ENCODE data around the gene GFRA1.
"Not testable (repeated sequence)": the region's sequence is repeated elsewhere in the genome, so short reads cannot be mapped to it uniquely, and the experiment has no call there.

The GFRA1 gene

DNA sequence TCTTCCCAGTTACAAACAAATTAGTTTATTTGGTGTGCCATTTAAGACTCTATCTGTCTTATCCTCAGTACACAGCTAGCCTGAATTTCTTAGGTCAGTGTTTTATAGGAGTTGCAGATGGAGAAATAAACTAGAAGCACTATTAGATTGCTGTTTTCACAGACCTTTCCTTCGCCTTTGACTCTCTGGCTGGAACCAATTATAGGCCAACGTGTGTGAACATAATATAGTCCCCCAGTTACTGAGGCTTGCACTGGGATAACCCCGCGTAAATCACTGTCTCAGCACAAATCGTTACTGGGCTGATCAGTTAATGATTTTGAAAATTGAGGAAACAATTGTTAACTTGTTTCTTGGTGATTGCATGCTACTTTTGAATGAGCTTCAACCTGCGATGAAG, 233.4 kb downstream of the GFRA1 start:
- no peak for DNase-seq (ENCODE audit: low spot score)

DNA sequence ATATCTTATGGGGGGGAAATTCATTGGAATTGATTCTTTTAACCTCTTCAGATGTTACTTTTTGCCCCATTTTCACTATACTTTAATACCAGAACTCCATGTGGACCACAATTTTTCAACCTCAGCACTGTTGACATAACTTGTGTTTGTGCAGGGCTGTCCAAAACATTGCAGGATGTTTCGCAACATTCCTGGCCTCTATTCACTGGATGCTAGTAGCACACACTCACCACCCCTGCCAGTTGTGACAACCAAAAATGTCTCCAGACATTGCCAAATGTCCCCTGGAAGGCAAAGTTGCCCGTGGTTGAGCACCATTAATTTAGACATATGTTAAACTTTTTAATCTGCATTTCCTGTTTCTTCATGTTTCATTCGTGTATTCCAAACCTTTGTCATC, 234.7 kb downstream of the GFRA1 start:
- DNase-seq (ENCODE audit: low spot score) = no peak

DNA sequence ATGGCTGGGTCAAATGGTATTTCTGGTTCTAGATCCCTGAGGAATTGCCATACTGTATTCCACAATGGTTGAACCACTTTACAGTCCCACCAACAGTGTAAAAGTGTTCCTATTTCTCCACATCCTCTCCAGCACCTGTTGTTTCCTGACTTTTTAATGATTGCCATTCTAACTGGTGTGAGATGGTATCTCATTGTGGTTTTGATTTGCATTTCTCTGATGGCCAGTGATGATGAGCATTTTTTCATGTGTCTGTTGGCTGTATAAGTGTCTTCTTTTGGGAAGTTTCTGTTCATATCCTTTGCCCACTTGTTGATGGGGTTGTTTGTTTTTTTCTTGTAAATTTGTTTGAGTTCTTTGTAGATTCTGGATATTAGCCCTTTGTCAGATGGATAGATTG, 237.6 kb downstream of the GFRA1 start:
- not testable (repeated sequence) for DNase-seq (ENCODE audit: low spot score)

DNA sequence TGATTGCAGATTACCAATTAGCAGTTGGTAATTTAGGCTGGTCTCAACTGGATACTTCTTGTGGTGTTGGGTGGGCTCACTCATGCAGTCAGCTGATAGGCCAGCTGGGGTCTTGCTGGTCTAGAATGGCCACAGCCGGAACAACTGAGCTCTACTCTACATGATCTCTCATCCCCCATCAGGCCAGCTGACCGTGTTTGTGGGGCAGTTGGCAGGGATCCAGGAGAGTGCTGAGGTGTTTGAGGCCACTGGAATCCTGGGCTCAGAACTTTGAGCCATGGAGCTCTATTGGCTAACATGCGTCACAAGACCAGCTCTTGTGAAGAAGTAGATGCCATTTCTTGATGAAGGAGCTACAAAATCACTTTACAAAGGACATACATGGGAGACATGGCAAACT, 242.4 kb downstream of the GFRA1 start:
- no peak for DNase-seq (ENCODE audit: low spot score)

DNA sequence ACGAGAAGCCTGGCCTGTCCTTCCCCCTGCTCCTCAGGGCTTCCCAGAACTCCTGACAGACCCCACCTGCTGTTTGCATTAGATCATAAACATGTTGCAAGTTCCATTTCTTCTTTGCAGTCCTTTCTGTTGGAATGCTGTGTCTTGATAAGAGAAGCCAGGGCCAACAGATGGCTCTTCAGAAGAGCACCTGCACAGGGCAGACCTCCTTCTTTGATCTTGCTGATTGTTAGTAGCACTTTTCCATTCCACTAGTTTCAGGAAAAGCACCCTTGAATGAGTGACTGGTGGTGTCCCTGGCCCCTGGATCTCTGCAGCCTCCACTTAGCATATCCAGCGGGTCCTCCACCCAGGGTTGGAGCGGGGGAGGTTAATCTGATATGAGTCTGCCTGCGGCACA, 243.2 kb downstream of the GFRA1 start:
- peak; percentile 52 for DNase-seq (ENCODE audit: low spot score)

DNA sequence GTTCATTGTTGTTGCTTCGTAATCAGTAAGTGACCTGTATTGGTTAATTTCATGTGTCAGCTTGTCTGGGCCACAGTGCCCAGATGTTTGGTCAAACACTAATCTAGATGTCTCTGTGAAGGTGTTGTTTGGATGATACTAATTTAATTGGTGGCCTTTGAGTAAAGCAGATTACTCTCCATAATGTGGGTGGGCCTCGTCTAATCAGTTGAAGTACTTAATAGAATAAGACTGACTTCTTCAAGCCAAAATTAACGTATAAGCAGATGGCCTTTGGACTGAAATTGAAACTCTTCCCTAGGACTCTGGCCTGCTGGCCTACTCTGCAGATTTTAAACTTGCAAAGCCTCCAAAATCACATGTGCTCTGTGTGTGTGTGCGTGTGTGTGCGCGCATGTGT, 245.7 kb downstream of the GFRA1 start:
- DNase-seq (ENCODE audit: low spot score) = no peak

DNA sequence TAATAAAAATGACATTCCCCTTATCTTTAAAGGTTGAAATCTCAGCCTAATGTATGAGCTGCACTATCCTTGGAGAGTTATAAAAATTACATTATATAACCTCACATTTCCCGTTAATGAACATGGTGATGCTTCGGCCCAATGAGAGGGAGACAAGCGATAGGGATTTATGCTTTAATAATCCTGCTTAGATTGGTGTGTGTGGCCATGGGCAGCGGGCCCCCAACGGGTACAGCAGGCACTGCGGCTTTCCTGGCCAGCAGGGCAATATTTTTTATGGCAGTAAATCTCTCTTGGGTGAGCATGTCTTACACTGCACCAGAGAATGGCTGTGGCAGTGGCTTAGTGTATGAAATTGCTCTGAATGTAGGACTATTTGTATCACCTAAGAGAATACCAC, 246.3 kb downstream of the GFRA1 start:
- no peak for DNase-seq (ENCODE audit: low spot score)

DNA sequence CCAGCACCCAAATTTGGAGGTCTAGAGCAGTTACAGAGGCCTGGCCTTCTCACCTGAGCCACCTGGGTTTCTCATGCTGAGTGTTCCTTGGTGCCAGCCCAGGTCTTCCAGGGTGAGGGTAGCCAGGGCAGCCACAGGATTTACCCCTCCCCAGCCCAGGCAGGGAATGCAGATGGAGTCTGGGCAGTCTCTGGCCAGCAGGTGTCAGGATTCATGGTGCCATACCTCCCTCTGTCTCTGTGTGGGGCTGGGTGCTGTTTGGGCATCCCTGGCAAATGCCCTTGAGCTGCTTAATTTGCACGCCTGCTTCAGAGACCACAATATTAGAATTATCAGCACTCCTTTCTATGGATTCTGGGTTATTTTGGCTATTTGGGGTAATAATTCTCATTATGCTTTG, 246.7 kb downstream of the GFRA1 start:
- DNase-seq (ENCODE audit: low spot score) = no peak

DNA sequence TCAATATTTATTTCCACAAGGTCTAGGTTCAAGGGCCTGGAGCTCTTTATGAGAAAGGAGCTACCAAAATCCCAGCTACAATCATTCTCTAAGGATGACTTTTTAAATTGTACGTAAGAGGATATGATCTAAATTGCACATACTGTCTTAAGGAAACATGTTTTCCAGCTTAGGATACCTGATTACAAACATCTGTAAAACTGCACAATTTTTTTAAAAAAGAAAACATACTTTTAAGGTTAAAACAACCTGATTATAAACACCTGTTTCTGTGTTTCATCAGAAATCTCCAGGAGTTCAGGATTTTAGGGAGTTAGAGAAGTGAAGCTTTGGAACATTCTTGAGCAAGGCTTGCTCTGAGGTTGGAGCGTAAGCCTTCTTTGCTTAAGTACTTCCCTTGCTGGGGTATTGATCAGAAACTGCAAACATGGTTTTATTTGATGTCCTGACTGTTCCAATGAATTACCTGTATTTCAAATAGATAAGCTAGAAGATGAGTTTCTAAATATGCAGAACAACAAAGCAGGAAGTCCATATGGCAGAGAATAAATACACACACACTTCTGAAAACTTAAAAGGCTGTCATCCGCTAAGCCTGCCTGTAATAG, 248.6 kb downstream of the GFRA1 start:
- DNase-seq (ENCODE audit: low spot score) = no peak

DNA sequence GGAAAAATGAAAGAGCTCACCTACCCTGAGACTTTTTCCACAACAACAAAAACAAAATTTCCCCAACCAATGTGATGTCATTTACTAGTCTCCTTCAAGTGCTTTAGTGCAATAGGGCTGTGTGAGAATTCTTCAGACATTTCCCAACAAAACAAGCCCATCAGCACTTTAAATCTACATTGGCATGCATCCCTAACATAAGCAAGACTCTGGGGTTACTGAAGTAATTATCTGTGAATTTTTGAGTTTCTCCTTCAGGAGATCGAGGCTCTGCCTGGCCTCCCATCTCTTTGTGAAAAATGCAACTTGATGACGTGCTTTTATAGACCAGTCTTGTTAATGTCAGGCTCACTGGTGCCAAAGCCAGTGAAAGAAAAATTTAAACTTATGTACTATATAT, 255.6 kb downstream of the GFRA1 start:
- DNase-seq (ENCODE audit: low spot score) = no peak

DNA sequence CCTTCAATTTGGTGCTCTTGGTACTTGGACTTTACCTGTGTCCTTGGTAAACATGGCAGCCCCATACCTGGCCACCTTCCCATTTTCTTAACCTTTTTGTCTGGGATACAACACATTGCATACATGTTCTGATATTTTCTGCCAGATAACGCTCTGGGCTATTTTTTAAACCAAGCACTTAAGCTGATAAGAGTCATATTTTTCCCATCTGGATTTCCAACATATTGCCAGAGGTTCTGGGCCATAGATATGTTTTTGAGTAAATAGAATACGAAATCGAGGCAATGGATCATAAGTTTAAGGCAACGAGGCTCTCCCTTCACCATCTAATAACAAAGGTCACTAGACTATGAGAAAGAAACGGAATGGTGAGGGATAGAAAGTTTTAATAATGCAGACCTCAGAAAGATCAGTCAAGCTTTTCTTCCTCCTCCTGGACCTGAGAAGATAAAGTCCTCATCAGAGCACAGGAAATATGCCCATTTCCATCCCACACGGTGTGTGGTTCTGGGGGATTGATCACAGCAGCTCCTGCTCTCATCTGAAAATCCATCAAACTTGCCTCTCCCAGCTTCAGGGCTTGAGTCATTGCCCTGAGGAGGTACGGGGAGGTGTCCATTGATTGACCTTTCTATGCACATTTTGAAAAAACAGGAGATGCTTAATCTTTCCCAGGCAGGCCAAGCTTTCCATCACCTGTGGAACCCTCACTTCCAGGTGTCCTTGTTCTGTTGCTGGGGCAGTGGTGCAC, 257.2 kb downstream of the GFRA1 start:
- peak; percentile 35 for DNase-seq (ENCODE audit: low spot score)

DNA sequence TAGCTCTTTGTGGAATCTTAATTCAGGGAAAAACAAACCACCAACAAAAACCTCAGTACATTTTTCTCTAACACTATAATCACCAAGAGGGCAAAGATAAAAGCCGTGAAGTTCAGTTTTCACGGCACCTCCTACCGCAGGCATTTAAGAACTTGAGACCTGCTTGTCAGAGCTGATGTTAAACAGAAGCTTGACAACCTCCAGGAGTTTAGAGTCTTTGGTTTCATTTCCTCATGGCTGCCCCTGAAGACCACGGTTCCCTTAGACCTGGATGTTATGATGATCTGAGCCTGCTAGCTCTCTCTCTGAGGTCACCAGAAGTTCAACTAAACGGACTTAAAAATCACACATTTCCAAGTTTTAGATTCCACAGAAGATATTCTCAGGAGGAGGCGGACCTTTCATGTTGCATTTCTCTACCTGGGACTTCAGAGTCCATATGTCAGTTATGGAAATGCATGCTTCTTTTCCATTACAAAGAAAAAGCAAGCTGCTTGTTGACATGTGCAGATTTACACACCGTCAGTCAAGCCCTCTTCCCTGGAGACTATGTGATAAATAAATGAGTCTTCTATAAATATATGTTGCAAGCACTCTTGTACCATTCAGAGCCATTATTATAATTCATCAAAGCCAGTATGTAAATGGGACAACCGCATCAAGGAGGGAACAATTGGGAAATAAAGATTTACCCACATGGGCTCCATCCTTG, 258.0 kb downstream of the GFRA1 start:
- DNase-seq (ENCODE audit: low spot score) = peak; percentile 97

DNA sequence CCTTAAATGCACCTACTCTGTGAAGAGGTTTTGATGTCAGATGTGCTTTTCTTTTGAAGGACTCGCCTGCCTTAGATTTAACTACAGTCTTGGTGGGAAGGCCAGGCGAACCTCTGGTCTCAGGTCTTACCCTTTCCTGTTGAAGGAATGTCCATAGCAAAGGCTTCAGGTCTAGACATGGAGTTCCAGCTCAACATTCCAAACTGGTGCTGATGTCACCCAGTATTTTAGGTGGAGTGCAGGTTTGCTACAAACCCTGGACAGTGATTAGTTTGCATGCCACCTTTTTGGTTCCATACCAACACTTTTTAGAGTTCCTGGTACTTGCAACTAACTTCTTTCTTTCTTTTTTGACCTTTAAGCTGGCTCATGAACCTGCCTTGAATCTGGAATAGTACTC, 258.7 kb downstream of the GFRA1 start:
- no peak for DNase-seq (ENCODE audit: low spot score)

DNA sequence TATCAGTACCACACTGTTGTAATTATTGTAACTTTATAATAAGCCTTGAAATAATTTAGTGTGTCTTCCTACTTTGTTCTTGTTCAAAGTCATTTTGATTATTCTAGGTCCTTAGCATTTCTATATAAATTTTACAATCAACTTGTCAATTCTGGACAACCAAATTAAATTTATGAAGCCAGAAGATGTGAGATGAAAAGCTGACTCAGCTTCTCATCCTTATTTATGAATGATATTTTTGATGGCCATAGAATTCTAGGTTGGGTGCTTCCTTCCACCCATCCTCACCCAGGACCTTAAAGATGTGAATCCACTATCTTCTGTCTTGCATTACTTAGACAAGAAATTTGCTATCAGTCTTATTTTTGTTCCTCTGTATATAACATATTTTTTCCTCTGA, 261.1 kb downstream of the GFRA1 start:
- no peak for DNase-seq (ENCODE audit: low spot score)

DNA sequence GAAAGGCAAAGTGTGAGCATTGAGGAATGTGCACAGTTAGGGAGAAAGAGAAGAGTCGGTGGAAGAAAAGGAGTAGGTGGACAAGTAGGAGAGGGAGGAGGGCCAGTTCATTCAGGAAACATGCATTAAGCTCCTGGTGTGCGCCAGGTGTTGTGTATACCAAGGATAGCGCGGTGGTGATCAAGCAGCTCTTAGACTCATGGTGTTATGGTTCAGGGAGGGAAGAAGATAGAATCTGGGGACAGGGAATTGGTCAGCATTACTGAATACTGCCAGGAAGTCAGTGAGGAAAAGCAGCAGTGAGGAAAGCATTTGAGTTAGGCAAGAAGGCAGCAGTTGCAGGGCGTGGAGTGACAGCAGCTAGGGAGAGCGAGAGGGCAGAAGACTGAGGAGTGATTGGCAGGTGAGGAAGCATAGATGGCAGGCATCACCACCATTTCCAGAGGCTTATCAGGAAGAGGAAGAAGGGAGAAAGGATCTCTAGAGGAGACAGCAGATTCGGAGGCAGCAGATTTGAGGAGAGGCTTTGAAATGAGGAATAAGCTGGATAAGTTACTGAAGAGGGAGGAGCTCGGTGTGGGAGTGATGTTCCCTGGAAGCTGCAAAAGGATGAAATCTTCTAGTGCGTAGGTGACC, 265.6 kb downstream of the GFRA1 start:
- no peak for DNase-seq (ENCODE audit: low spot score)
